Stimulated activated CD4-positive, alpha-beta T cell treated with anti-CD3 and anti-CD28 coated beads, Interleukin-4, amount 100 ng/mL, for 48 hours (primary cell): ENCODE measurements around the gene NUDT15.
"Not testable (repeated sequence)": the region's sequence is repeated elsewhere in the genome, so short reads cannot be mapped to it uniquely, and the experiment has no call there.

Experiments
- DNase-seq, 2 donors: peaks; one replicate each; pipeline ENCODE4 v3.0.0-alpha.2; 2020; ENCODE audit warnings: low read depth in 2 of 2

The NUDT15 gene

DNA sequence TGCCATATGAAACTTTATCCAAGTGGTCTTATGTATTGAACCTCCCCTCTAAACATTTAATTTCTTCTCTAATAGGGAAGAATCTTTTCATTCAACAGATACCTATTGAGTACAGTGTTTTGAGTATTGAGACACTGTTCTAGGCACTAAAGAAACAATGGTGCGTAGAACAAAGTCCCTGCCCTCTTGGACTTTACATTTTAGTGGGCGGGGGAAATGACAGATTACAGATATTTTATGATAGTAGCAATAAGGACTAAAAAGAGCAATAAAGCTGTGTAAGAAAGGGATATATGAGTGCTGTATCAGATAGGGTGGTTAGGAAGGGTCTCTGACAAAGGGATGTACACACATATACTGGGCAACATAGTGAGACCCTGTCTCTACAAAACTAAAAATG, 5.4 kb downstream of the NUDT15 start:
- DNase-seq: no peak

DNA sequence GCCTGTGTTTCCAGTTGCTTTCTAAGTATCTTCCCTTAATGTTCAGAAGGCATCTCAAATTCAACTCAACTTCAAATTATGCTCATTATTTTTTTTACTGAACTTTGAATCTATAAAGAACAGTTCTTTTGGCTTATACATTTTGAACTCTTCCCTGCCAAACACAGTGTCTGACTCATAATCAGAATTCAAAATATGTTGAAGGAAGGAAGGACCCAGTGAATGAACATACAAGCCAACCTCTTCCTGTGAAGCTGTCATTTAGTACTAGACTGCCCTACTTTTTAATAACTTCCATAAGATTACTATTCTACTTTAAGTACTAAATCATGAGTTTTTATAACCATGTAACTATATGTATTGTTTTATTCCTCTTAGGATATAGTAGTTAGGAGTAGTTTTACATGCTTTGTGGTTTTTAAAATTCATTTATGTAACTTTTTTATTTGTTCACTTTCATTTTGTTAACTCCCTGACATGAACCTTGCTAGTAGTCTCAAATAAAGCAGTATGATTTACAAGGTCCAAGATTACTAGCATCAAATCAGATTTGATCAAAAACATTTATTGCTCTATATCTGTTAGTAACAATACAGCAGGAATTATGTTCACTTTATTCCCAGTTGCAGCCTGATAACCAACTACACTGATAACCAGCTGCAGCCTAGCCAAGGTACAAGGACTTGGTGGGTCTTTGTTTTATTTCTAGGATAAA, 6.4 kb downstream of the NUDT15 start:
- no peak for DNase-seq

DNA sequence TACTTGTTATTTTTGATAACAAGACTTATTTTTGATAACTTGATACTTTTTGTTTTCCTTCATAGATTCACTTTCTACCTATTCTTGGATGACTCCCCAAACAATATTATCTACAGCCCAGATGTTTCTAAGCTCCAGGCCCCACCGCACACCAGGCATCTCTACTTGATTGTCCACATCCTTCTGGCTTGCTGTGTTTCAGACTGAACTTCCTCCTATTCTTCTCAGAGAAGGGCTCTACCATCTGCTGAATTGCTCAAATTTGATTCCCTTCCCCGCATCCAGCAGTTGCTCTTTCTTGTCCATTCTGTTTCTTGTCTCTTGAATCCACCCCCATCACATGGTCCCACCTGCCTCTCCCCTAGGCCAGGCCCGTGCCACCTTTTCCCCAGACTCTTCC, 13.0 kb downstream of the NUDT15 start:
- DNase-seq: no peak

DNA sequence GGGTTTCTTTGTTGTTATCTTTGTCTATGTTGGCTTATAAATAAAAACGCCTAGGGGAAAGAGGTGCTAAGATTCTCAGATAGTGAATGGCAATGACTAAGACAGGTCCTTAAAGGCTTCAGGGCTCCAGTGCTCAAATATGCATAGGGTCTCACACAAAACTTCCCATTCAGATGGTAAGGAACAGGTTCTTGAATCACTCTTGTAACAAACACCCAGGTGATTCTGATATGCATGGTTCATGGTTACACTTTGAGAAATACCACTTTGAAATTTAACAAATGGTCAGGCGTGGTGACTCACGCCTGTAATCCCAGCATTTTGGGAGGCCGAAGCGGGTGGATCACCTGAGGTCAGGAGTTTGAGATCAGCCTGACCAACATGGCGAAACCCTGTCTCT, 17.1 kb downstream of the NUDT15 start:
- no peak for DNase-seq

DNA sequence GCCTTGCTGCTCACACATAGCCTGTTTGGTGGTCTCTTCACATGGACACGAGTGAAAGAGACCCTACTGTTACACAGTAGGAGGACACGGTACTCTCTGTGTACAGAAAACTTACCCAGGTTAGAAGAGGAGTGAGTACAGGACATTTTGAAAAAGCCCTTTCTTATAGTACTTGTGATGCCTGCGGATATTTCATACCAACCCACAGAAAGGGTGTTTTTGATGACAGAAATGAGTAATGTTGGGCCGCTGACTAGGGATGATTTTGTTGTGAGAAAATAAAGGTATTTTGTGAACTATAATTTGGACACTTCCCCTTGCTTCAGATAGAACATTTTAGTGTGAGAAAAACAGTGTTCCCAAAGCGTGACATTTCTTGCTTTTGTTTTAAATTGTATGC, 18.2 kb downstream of the NUDT15 start:
- DNase-seq: no peak

DNA sequence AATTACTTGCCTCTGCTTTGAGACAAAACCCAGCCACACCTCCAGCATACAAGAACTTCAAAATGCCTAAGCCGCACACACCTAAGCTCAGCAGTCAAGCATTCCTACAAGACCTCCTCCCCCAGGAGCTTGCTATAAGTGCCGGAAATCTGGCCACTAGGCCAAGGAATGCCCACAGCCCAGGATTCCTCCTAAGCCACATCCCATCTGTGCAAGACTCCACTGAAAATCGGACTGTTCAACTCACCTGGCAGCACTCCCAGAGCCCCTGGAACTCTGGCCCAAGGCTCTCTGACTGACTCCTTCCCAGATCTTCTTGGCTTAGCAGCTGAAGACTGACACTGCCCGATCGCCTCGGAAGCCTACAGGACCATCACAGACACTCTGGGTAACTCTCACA, 21.0 kb downstream of the NUDT15 start:
- not testable (repeated sequence) for DNase-seq

DNA sequence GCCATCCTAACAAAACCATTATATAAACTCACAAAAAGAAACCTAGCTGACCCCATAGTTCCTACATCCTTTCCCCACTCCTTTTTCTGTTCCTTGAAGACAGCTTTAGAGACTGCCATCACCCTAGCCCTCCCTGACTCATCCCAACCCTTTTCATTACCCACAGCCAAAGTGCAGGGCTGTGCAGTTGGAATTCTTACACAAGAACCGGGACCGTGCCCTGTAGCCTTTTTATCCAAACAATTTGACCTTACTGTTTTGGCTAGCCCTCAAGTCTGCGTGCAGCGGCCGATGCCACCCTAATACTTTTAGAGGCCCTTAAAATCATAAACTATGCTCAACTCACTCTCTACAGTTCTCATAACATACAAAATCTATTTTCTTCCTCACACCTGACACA, 22.4 kb downstream of the NUDT15 start:
- DNase-seq: not testable (repeated sequence)

DNA sequence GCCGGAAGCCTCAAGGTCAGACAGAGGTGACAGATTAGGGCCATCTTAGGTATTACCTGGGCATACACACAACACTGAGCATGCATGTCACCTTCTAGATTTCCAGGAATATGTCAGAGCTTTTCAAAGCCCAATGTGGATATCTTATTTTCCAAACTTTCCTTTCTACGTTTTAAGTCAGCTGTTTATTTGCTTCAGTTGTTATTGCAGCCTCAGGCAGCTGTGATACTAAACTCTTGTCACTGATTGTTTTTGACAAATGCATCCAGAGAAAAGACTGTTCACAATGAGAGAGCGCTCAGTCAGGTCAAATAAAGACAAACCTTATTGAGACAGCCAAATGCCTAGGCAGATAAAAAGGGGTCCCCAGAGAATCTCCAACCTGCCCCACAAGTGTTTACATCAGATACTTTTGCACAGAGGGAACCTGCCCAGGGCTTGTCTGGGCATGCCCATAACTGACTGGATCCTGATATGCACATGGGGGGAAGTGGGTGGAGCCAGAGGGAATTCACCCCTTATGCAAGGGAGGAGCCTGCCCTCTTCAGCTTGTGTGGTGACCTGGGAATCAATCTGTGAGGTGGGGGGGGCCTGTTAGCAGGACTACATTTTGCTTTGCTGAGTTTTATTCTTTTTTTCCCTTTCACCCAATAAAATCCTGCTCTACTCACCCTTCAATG, 28.9 kb downstream of the NUDT15 start:
- DNase-seq: peak in 1 of 2 donors; percentile 2

DNA sequence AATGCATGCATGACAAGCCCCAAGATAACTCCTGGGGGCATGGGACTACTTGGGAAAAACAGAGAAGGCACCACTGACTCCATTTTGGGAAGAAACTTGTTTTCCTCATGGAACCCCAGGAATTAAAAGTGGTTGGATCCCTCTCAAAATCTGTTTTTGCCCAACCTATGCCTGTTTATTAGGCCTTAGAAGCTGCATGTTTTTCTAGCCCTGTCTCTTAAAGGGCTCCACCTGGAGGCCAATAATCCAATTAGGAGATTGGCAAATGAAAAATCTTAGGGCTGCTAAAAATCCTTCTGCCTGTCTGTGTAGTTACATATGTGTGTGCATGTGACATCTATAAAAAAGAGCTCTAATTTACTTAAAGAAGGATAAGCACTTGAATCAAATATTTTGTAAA, 30.5 kb downstream of the NUDT15 start:
- no peak for DNase-seq

DNA sequence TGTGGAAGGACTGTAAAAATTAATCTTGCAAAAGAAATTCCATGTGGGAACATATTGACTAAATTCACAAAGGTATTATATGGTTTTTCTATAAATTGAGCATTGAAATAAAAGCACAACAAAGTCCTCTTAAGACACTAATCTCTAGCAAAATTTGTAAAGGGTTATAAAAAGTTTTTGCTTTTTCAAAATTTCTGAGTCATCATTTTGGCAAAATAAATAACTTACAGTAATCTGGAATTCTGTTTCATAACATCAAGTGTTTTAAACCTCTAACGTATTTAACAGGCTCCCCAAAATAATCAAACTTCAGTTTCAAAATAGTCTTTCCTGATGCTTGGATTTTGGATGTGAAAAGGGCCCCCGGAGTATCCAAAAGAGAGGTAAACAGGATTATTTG, 31.4 kb downstream of the NUDT15 start:
- DNase-seq: no peak

DNA sequence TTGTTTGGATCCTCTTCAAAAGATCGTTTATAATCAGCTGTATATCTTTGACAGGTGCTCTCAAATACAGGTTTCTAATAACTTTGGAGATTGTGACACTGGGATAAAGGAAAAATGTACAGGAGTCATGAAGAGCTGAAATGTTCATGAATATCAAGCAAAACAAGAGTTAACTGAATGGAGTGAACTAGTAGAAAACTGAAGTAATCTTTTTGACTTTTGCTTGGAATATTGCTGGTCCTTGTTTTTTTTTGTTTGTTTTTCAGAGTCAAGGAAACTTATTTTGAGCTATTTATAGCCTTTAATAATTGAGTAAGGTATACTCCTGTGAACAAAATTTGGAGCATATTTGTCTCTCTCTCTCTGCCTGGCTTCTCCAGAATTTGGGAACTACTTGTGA, 32.0 kb downstream of the NUDT15 start:
- DNase-seq: no peak

DNA sequence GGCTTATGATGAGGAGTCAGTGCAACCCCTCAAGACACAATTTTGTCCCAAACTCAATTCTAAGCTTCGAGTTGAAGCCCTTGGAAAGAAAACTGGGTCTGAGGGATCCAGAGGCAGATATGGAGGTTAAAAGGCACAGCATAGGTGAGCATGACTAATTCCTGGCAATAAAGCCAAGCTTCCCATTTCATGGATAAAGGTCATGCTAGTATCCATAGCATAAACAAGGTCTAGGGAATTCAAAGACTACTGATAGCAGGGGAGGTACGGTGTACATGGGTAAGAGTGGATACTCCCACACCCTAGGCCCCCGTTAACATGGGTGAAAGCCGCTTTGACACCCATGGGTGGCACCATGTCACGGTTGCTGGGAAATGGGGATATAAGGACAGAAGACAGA, 33.4 kb downstream of the NUDT15 start:
- no peak for DNase-seq

DNA sequence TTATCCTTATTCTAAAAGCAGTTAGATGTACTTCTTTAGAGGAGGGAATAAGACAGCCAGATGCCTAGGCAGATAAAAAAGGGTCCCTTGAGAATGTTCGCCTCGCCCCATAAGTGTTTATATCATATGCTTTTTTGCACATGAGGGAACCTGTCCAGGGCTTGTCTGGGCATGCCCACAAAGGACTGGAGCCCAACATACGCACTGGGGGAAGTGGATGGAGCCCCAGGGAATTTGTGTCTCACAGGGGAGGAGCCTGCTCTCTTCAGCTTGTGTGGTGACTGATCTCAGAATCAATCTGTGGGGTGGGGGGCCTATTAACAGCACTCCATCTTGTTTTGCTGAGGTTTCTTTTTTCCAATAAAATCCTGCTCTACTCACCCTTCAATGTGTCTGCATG, 34.8 kb downstream of the NUDT15 start:
- no peak for DNase-seq

DNA sequence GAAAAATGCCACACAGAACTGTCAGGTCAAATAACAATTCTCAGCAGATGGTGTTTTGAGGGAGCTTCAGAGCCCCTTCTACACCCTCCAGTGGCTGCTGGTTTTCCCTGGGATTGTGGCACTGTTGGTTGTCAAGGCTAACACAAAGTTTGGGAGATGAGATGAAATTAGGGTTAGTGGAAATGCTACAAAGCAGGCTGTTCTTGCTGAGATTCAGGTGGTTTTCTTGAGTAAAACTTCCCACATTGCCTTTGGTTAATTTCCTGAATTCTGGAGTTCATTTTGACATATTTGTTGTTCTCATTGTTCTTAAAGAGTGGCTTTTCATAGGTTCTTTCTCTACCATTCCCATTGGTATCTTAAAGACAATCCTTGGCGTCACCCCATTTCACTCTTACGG, 35.3 kb downstream of the NUDT15 start:
- DNase-seq: no peak

DNA sequence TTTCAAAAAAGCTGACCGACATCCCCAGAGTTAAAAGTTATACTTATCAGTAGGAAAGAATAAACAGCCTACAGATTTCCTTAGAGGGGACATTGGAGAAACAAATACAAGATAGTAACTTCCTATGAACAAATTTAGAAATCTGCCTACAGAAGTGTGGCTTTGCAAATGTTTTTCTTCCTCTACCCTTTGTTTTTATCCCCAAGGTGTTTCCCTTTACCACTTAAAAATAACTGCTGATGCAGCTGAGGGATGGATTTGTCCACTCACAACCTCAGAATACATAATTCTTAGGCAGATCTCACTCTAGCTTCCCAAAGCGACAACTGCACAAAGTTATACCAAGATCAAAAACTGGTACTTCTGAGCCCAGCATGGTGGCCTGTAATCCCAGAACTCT, 36.5 kb downstream of the NUDT15 start:
- DNase-seq: no peak

DNA sequence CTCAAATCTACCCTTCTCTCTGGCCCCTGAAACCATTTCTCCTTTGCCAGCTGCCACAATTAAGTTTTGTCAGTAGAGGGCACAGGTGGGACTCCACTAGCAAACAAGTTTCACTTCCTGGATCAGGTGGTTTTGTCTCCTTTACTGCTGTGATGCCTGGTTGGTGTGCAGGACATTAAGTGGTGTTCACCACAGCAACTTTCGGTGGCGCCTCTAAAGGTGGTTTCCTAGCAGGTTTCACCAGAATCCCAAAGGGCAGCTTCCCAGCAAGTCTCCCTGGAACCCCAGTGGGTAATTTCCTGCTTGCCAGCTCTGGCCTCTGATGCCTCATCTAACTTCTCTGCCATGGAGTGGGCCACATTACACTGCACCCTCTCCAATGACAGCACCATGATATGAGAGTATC, 40.7 kb downstream of the NUDT15 start:
- no peak for DNase-seq

DNA sequence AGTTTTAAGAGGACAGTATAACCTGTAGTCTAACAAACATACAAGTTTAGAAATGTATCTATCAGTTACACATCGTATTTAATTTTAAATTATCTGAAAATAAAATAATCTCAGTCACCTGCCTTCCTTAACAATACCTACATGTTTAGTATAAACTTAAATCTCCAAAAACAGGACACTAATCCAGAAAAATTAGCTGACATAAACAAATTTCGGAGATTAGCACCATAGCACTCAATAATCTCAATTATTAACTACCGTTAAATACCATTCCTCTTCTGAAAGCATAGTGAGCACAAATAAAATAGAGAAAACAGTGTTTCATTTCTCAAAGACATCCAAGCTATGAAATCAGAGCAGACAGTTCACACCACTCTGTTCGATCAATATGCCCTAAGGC, 44.2 kb downstream of the NUDT15 start:
- no peak for DNase-seq

DNA sequence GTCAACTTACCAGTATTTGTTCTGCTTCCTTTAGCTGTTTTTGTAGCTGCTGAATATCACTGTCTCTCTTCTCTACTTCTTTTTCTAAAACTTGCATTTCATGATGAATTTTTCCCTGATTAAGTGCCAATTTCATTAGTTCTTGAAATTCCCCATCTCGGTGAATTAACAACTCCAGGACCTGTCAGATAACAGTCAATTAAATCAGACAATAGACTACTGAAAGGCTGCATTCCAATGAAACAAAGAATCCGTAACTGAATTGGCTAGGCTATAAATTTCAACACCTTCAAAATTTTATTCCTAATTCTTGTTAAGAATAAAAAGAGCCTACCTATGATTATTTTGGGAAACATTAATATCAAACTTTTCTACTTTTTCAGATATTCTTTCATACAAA, 48.7 kb downstream of the NUDT15 start:
- no peak for DNase-seq

DNA sequence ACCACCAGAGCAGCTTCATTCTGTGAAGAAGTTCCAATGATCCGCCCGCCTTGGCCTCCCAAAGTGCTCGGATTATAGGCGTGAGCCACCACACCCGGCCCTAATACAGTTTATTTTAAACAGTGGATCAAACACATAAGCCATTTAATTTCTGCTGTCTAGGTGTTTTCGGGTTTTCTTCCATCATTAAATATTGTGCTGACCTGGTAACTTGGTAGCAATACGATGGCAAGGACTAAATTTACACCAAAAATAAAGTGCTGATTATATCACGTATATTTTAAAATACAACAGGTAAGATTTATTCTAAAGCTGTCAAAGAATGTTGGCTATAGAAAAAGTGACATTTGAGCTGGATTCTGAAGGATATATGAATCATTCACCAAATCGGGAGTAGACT, 56.1 kb downstream of the NUDT15 start:
- no peak for DNase-seq

DNA sequence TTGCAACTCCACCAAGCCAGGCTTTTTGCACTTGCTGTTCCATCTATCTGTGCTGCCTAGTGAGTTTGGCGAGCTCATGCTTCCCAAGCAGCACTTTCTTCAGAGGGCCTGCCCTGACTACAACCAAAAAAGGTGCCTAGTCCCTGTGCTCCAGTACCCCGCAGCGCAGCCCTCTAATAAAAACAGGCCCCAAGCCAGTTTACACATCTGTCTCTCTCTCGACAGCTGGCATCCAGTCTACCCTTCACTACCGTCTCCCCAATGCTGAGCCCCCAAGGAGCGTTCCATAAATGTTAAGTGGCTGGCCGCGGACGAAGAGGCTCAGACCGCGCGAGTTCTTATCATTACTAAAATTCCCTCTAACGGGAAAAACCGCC, 56.9 kb downstream of the NUDT15 start:
- no peak for DNase-seq

DNA sequence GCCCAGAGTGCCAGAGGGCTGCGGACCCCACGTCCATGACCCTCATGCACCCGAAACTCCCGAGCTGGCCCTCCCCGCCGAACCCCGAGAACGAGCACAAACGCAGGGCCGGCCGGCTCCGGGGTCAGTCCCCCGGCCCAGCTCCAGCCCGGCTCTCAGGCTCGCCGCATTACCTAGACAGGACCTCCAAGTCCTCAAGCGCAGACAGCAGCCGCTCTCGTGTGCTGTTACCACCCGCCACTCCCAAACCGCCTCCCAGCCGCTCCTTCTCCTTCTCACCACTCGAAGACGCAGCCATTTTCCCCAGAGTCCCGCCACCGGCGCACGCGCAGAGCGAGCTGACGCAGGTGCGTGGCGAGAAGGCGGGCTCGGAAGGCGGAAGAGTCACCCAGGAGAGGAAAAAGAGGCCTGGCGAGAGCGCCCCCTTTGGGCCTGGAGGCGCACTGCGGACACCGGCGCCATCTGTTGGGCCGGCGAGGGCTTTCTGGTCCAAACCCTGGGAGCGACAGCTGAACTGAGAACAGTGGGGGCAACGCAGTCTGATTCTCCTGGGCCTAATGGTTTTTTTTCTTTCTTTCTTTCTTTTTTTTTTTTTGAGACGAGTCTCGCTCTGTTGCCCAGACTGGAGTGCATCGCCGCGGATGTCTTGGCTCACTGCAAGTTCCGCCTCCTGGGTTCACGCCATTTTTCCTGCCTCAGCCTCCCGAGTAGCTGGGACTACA, 57.4 kb downstream of the NUDT15 start, which contains the start of gene MED4:
Gene MED4 (minus strand): TSS at position 324 of the 722 bp plus-strand sequence. CDS start 26 bp downstream, at position 298.
- DNase-seq: peak; percentile 94 to 96

DNA sequence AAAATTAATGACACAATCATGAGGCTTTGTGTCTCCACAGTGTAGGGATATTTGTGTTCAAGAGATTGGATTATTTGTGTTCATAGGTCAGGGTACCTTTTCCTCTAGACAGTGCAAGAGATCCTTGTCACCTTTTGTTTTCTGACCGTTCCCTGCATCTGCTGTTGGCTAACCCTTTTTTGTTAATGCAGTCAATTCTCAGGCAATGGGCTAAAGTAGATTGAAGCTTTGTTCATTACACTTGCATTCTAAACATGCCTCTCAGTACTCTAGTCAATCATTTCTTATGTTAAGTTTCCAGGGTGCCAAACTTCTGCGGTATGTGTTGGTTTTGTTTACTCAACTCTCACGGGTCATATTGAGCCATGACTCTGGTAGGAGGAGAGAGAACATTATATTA, 59.1 kb downstream of the NUDT15 start:
- DNase-seq: no peak
